Prostate gland (tissue), 2 donors: ENCODE measurements around the gene SAP30BP.

Source experiments
- CTCF ChIP-seq, 4 experiments: fragments of 200-600 bp in 2 of 4; fragments of 450-650 bp in 2 of 4; sonication (generic) in 2 of 4; IDR thresholded peaks; 1 replicate in 3 of 4; 2 replicates in 1 of 4; pipeline ENCODE4 v1.5.1; 2016 to 2019; ENCODE audit warnings: antibody characterized with exemption in 4 of 4, mild to moderate bottlenecking in 2 of 4, moderate library complexity in 2 of 4
- POLR2A ChIP-seq: fragments of 450-650 bp; IDR thresholded peaks from one replicate; pipeline ENCODE4 v1.6.1; 2016; ENCODE audit warnings: antibody characterized with exemption, mild to moderate bottlenecking

GRCh38 chr17:75703591-75703990, 36.5 kb downstream of the SAP30BP start:
- TF ChIP-seq CTCF (IDR thresholded peaks at IDR 0.05) (no peak), POLR2A (no peak)
